Ovary (tissue), 9 donors: ENCODE measurements around the gene LPIN1. TPM values are rescaled to one million over a fixed set of nuclear protein-coding genes. Genes with fewer than 3 reads are reported as not detected.
A peak's percentile ranks its signal among the peaks of the same experiment; 100 is the strongest.

Experiments
- DNase-seq, 5 donors: peaks; one replicate each; pipeline ENCODE4 v3.0.0-alpha.2; 2019 to 2020
- H3K27ac ChIP-seq, 2 donors: fragments of 200-600 bp; one replicate each; pipeline versions ENCODE4 v1.5.1 to v1.8.0; 2019 to 2022
- H3K27me3 ChIP-seq: fragments of 200-600 bp; one replicate; pipeline ENCODE4 v1.8.0; 2022
- H3K36me3 ChIP-seq: fragments of 200-600 bp; sonication (generic); one replicate; pipeline ENCODE4 v1.5.1; 2019
- H3K4me1 ChIP-seq: one replicate; pipeline ENCODE4 v1.8.1; 2013; ENCODE audit warnings: mild to moderate bottlenecking, moderate library complexity; ENCODE audit not compliant: insufficient read depth
- H3K4me3 ChIP-seq: fragments of 200-600 bp; sonication (generic); one replicate; pipeline ENCODE4 v1.5.1; 2017
- H3K9me3 ChIP-seq, 2 donors: fragments of 200-600 bp in 1 of 2; sonication (generic) in 1 of 2; one replicate each; pipeline versions ENCODE4 v1.5.1 to v1.8.1; 2013 to 2019; ENCODE audit warnings: mild to moderate bottlenecking in 1 of 2, moderate library complexity in 1 of 2
- CTCF ChIP-seq, 3 donors: fragments of 450-650 bp in 2 of 3; fragments of 200-600 bp in 1 of 3; IDR thresholded peaks; one replicate each; pipeline versions ENCODE4 v1.5.1 to v1.8.0; 2016 to 2022; ENCODE audit warnings: antibody characterized with exemption in 3 of 3, mild to moderate bottlenecking in 1 of 3
- EP300 ChIP-seq: sonication (generic); formaldehyde crosslinking; IDR thresholded peaks from one replicate; pipeline ENCODE4 v1.6.1; 2017; ENCODE audit warnings: antibody characterized with exemption
- POLR2A ChIP-seq: fragments of 450-650 bp; IDR thresholded peaks from one replicate; pipeline ENCODE4 v1.6.1; 2017; ENCODE audit warnings: antibody characterized with exemption, mild to moderate bottlenecking, moderate library complexity
- whole genome bisulfite sequencing, 3 donors: extraction: QIAGEN DNeasy Blood & Tissue Kit in 1 of 3; methylation state at CpG; one replicate each; pipeline versions ENCODE4 v1.1.5 to v1.1.7; 2013 to 2017; 5-methylcytosine and 5-hydroxymethylcytosine counted together
- intact Hi-C, 4 donors: fragments of 100-400 bp; cut with DNase I; formaldehyde crosslinking; loops; one replicate each; pipeline versions ENCODE4 v1.11.0 to v1.15.1; 2022 to 2023
- polyA plus RNA-seq, 2 donors: library from polyadenylated mRNA; stranded (reverse); fragments of 200-250 nt in 1 of 2; fragments of 350-450 nt in 1 of 2; fragmentation: Illumina TruSeq in 1 of 2; extraction: RNeasy Lipid Tissue Mini Kit (QIAGEN cat#74804) in 1 of 2; gene quantifications; one replicate each; pipeline ENCODE4 v1.2.3, GENCODE V29; 2013 to 2014
- total RNA-seq, 7 donors: library from RNA; depleted of rRNA in 2 of 7; stranded (reverse); fragments of >200 nt in 2 of 7; fragmentation: NEBNext Ultra II Directional in 3 of 7; extraction: Animal tissue kit (Norgen Biotek cat#: 25700) in 3 of 7; gene quantifications; one replicate each; pipeline versions ENCODE4 v1.1.0 to v1.2.4, GENCODE V29; 2016 to 2023
- donor health status: DM: no; HTN: no; CAD: no; lungs with moderate emphysema.
- donor health status: DM: no; HTN: no; CAD: no.
- donor health status: Bipolar disorder and iron deficiency.
- donor health status: DM: yes; HTN: yes; CAD: no.
- donor health status: DM: no; HTN: no; CAD: no.
- donor health status: DM: yes; HTN: yes; CAD: no.

LPIN1 gene
- total and polyA plus RNA-seq, 9 donors: 19.9 to 144 (median 50.8) TPM

GRCh38 chr2:11863103-11863502 is 116.7 kb downstream of the LPIN1 start:
- Histone ChIP-seq H3K9me3 (no peaks in the 10 kb centered on the region), H3K27me3 (no peaks in the 10 kb centered on the region), H3K4me3 (no peak overlapping the region), H3K36me3 (no peaks in the 10 kb centered on the region), H3K27ac (peak overlapping the region in 1 of 2 donors; percentile 43), H3K4me1 (no peaks in the 10 kb centered on the region)
- 86 to 92% (median 87%) methylated on average over 7 of the region's 7 CpGs for WGBS, 3 donors
- intact Hi-C loops: loop anchor here in 3 of 4 donors (2.0 to 10.0 kb wide), 6 partner anchors 532 to 1144 kb away; partner anchors contain the start of gene TRIB2 (in 1 of the 3)
- TF ChIP-seq CTCF (IDR thresholded peaks at IDR 0.05): no peak
- no peak for TF ChIP-seq EP300
- no peak for TF ChIP-seq POLR2A
- no peak for DNase-seq

GRCh38 chr2:11863513-11864328 is 117.3 kb downstream of the LPIN1 start:
- H3K9me3 ChIP-seq: no peaks in the 10 kb centered on the region
- H3K4me1 ChIP-seq: no peaks in the 10 kb centered on the region
- DNase-seq: peak; percentile 81 to 90 (median 88)
- 7 to 8% (median 8%) methylated on average over 12 of the region's 12 CpGs for WGBS, 3 donors
- TF ChIP-seq CTCF (IDR thresholded peaks at IDR 0.05) (peak; percentile 87 to 92 (median 90)), EP300 (no peak), POLR2A (peak; percentile 22)
- intact Hi-C loops: loop anchor here in 3 of 4 donors (2.0 to 10.0 kb wide), 6 partner anchors 531 to 1144 kb away; partner anchors contain the start of gene TRIB2 (in 1 of the 3)
- no peaks in the 10 kb centered on the region for H3K27me3 ChIP-seq
- H3K4me3 ChIP-seq: no peak overlapping the region
- H3K27ac ChIP-seq: peak overlapping the region in 1 of 2 donors; percentile 47
- H3K36me3 ChIP-seq: no peaks in the 10 kb centered on the region

- Histone ChIP-seq H3K4me3 (no peak overlapping the region), H3K36me3 (no peaks in the 10 kb centered on the region), H3K9me3 (no peaks in the 10 kb centered on the region), H3K27ac (no peak overlapping the region), H3K27me3 (no peaks in the 10 kb centered on the region), H3K4me1 (no peaks in the 10 kb centered on the region)
- intact Hi-C loops: loop anchor here in 3 of 4 donors (5.0 to 10.0 kb wide), 5 partner anchors 530 to 1143 kb away; partner anchors contain the start of gene TRIB2 (in 1 of the 3)
- 95 to 98% (median 97%) methylated on average over 8 of the region's 8 CpGs for WGBS, 3 donors
- TF ChIP-seq POLR2A (no peak), EP300 (no peak), CTCF (IDR thresholded peaks at IDR 0.05) (no peak)
- DNase-seq: no peak
These were observed 118.3 kb downstream of the LPIN1 start for GRCh38 chr2:11864724-11865123.

GRCh38 chr2:11865378-11865777 is 118.9 kb downstream of the LPIN1 start:
- no peak for TF ChIP-seq EP300
- no peak for TF ChIP-seq POLR2A
- no peak for TF ChIP-seq CTCF (IDR thresholded peaks at IDR 0.05)
- H3K4me3 ChIP-seq: no peak overlapping the region
- no peak for DNase-seq
- no peaks in the 10 kb centered on the region for H3K36me3 ChIP-seq
- intact Hi-C loops: loop anchor here in 2 of 4 donors (10.0 kb wide), 3 partner anchors 529 to 1069 kb away; partner anchors contain the start of gene TRIB2 (in 1 of the 2)
- H3K27ac ChIP-seq: no peak overlapping the region
- no peaks in the 10 kb centered on the region for H3K4me1 ChIP-seq
- WGBS, 3 donors: 93 to 95% (median 95%) methylated on average over 8 of the region's 8 CpGs
- no peaks in the 10 kb centered on the region for H3K27me3 ChIP-seq
- no peaks in the 10 kb centered on the region for H3K9me3 ChIP-seq
